Activated T-cell treated with anti-CD3 and anti-CD28 coated beads for 4 hours (primary cell): Measurements from ENCODE around the gene TOMM6.

ENCODE experiments used
- DNase-seq: peaks from one replicate; pipeline ENCODE4 v3.0.0-alpha.2; 2020

TOMM6 gene

GRCh38 chr6:41787219-41787917 is at the start of gene TOMM6:
Gene TOMM6, plus strand, starts transcription at chr6:41787694. Its CDS starts 4 bp downstream, at chr6:41787698.
- DNase-seq, result peak; percentile 93

GRCh38 chr6:41739041-41739440 is 48.5 kb upstream of the TOMM6 start:
- no peak for DNase-seq

GRCh38 chr6:41740366-41741162 is 46.9 kb upstream of the TOMM6 start:
- no peak for DNase-seq

GRCh38 chr6:41741625-41742490 is 45.6 kb upstream of the TOMM6 start:
- DNase-seq, result no peak

DNA sequence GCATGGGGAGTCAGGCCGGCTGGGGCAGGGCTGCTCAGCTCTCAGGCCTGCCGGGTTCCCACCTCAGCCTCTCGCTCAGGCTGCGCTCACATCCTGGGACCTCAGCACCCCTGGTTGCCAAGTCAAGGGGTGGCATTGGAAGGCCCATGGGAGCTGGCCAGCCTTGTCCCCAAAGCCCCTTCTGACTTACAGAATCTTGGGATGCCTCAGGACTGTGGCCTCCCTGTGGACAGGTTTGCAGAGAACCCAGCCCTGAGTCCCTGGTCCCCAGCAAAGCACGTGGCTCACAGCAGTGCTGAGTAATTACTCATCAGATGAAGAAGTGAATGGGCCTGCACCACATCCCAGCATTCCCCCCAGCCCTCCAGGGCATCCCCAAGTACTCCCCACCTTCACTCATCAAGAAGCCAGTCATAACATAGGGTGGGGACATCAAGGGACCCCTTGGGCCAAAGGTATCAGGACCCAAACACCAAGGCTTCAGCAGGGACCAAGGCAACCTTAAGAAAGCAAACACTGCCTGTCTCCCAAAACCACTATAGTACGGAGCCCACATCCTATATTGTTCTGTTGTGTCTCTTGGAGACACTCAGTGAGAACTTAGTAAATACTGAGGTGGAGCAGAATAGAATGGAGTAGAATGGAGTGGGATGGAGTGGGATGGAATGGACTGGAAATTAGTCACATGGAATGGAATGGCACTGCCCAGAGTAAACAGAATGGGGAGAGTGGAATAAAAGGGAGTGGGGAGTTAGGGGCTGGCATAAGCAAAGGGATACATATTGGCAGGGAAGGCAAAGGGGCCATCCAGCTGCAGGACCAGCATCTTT is 43.9 kb upstream of the TOMM6 start:
- no peak for DNase-seq

DNA sequence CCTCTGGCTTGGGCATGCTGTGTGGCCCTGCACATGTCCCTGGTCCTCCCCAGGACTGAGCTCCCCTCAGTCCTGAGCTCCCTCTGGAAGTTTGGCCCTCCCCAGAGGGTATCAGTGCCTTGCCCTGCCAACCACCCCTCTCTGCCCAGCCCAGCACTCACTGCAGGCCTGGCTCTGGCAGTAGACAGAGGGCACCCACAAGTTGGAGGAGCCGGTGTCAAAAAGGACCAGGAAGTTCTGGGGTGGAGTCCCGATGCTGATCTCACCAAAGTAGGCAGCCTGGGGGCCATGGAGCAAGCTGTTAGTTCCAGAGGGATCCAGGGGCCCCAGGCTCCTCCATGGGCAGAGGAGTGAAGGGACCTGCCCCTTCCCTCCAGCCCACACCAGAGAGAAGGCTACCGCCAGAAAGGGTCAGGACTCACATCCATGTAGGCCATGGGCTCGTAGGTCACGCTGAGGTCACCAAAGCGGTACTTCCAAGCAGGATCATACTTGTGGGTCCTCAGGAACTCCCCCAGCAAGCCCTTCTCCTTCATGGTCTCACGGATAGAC is 43.2 kb upstream of the TOMM6 start:
- DNase-seq, result no peak

- no peak for DNase-seq
Observed at GRCh38 chr6:41746107-41746506, 41.4 kb upstream of the TOMM6 start.

GRCh38 chr6:41747256-41748101 is 40.0 kb upstream of the TOMM6 start, which contains the start of gene PGC:
Gene PGC, minus strand, starts transcription at chr6:41747397. Its CDS starts 63 bp downstream, at chr6:41747334.
- DNase-seq, result no peak

GRCh38 chr6:41748102-41748477 is 39.4 kb upstream of the TOMM6 start:
- DNase-seq, result no peak

GRCh38 chr6:41748542-41748941 is 39.0 kb upstream of the TOMM6 start:
- no peak for DNase-seq

DNA sequence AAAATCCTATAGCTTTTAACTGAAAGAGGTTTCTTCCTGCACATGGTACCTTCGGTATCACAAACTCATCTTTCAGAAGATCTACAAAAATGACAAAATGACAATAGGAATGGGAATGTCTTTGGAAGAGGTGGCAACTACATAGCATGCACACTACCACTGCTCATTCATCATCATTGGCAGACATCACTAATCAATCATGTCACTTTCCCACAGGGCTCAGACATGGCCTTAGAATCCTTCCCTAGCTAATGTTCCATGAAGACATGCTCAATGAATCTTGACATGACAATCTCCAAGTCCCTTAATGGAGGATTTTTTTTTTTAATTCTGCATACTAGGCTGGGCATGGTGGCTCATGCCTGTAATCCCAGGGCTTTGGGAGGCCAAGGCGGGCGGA is 37.1 kb upstream of the TOMM6 start:
- no peak for DNase-seq

DNA sequence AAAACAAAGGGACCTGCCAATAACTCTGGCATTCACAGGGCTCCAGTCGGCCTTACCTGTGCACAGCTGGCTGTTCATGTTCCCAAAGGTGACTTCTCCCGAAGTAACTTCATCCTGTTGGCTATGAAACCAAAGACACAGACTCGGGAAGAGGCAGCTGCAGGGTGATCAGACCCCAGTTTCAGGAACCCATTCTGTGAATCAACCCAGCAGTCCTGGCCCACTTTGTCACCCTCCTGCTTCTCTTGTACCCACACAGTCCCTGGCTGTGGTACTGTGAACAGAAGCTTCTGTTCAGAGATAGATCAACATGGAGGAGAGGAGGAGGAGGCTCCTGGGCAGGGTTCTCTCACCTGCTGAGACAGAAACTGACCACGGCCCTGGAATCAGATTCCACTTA is 31.6 kb upstream of the TOMM6 start:
- no peak for DNase-seq

DNA sequence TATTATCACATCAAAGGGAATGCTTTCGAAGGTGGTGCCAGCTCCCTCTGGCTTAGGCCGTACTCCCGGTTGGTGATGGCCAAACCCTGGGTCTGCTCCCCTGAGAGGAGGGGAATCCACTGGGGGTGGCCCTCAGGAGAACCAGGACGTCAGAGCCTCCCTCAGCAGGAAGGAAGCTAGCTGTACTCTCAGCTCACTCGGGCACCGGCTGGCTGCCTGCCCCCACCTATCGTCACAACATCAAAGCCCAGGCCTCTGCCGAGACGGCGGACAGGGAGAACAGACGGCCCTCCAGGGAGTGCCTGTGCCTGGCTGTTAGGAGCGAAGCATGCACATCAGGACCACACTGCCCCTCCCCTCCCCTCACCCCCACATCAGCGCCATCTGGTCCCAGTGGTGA is 31.1 kb upstream of the TOMM6 start:
- no peak for DNase-seq

- DNase-seq, result no peak
Observed at GRCh38 chr6:41757271-41757670, 30.2 kb upstream of the TOMM6 start.

DNA sequence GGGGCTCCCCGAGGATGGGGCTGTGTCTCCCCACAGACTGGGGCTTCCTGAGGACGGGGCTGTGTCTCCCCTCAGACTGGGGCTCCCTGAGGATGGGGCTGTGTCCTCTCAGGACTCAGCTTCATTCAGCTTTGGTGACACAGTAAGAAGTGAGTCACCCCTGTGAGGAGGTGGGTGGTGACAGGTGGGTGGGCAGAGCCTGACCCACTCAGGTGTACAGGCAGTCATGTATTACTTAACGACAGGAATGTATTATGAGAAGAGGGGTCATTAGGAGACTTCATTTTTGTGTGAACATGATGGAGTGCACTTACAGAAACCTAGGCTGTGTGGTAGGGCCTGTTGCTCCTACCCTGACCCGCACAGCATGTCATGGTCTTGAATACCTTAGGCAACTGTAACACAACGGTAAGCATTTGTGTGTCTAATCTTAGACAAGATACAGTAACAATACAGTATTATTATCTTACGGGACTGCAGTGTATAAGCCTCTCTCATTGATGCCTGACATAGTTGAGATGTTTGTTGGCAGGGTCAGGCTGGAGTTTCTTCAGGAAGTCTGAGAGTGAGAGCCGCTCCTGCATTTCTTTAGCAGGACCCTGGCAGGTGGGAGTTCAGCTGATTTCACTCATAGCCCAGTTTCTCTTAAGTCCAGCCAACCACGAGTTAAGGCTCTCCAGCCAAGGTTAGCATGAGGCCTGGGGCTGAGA is 29.4 kb upstream of the TOMM6 start:
- peak; percentile 14 for DNase-seq

- no peak for DNase-seq
Observed at GRCh38 chr6:41758641-41759035, 28.9 kb upstream of the TOMM6 start.

GRCh38 chr6:41759106-41759904 is 28.2 kb upstream of the TOMM6 start:
- DNase-seq, result no peak

DNA sequence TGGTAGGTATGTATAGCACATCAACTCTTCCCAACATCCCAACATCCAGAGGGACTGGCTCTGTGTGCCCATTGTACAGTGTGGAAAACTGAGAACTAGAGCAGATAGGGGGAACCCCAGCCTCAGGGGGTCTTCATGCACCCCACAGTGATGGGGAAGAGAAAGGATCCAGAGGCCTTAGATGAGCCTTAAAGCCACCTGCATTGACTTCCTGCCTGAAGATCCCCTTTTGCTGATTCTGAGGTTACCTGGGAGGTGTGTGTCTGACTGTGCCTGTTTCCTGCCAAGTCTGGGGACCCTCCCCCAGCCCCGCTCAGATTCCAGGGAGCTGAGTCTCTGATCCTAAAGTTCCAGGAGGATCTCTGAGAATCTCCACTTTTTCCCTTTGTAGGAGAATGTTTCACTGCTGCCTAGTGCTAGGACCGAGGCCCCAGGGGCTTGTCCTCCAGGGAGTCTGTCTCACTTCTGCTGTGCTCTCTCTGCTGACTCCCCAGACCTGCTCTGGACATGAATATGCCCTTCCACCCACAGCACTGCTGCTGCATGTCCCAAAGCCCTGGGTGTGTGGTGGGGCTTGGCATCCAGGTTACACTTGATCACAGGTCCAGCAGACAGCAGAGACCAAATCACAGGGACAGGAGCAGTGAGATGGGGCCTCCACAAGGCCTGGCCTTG is 27.5 kb upstream of the TOMM6 start:
- DNase-seq, result no peak

DNA sequence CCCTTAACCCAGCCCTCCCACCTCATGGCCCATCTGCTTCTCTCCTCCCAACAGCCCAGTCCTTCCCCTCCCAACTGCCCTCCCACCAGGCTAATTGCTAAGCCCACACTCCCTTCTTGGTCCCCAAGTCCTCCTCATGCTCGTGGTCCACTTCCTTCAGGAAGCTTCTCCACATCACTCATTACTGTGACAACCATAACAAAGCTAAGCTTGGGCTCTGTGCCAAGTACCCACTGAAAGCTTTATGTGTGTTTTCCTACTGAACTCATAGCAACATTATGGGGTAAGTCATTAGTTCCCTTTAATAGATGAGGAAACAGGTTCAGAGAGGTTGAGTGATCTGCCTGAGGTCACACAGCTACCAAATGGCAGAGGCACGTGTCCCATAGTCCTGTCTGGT is 24.0 kb upstream of the TOMM6 start:
- DNase-seq, result no peak
